Measurements from ENCODE around the gene CTDSPL. TPM values are rescaled to one million over a fixed set of nuclear protein-coding genes. Genes with fewer than 3 reads are reported as not detected.

The CTDSPL gene
- total RNA-seq, 2 donors from 2014 or later = 75.0 to 76.7 TPM

GRCh38 chr3:37853691-37854413 lies 7.8 kb upstream of the CTDSPL start:
- H3K9me3 ChIP-seq = no peaks in the 10 kb centered on the region
- H3K9ac ChIP-seq (ENCODE audit: low read depth in 2 of 2, low read length in 2 of 2) = no peak overlapping the region
- no peaks in the 10 kb centered on the region for H3K36me3 ChIP-seq
- no peaks in the 10 kb centered on the region for H3K27me3 ChIP-seq
- TF ChIP-seq CTCF (IDR thresholded peaks at IDR 0.05) = no peak
- intact Hi-C loops (cut with DNase I) = loop anchor here (2.0 kb wide), 1 partner anchor 113 kb away; no protein-coding TSS in a partner anchor
- H3K4me3 ChIP-seq = no peak overlapping the region
- peak; percentile 62 for DNase-seq
- H3K27ac ChIP-seq = no peak overlapping the region
- H3K4me1 ChIP-seq = no peaks in the 10 kb centered on the region

- H3K4me1 ChIP-seq = peaks cover 6% of the 10 kb centered on the region
- no peaks in the 10 kb centered on the region for H3K27me3 ChIP-seq
- no peaks in the 10 kb centered on the region for H3K9me3 ChIP-seq
- peak; percentile 95 for TF ChIP-seq CTCF (IDR thresholded peaks at IDR 0.05)
- DNase-seq = peak; percentile 87
- H3K36me3 ChIP-seq = no peaks in the 10 kb centered on the region
- intact Hi-C loops (cut with DNase I) = loop anchor here (2.0 kb wide), 1 partner anchor 111 kb away; no protein-coding TSS in a partner anchor
- H3K9ac ChIP-seq (ENCODE audit: low read depth in 2 of 2, low read length in 2 of 2) = no peak overlapping the region
- H3K27ac ChIP-seq = no peak overlapping the region
- no peak overlapping the region for H3K4me3 ChIP-seq
Observed at GRCh38 chr3:37855363-37855970, 6.2 kb upstream of the CTDSPL start.

GRCh38 chr3:37856381-37856780 lies 5.3 kb upstream of the CTDSPL start:
- no peak for DNase-seq
- intact Hi-C loops (cut with DNase I) = no loop called here
- no peak overlapping the region for H3K4me3 ChIP-seq
- no peaks in the 10 kb centered on the region for H3K27me3 ChIP-seq
- peaks cover 6% of the 10 kb centered on the region for H3K4me1 ChIP-seq
- H3K9me3 ChIP-seq = no peaks in the 10 kb centered on the region
- H3K36me3 ChIP-seq = no peaks in the 10 kb centered on the region
- no peak overlapping the region for H3K27ac ChIP-seq
- TF ChIP-seq CTCF (IDR thresholded peaks at IDR 0.05) = no peak
- no peak overlapping the region for H3K9ac ChIP-seq (ENCODE audit: low read depth in 2 of 2, low read length in 2 of 2)

GRCh38 chr3:37858742-37859141 lies 2.9 kb upstream of the CTDSPL start:
- intact Hi-C loops (cut with DNase I) = no loop called here
- Histone ChIP-seq H3K9me3 (no peaks in the 10 kb centered on the region), H3K9ac (ENCODE audit: low read depth in 2 of 2, low read length in 2 of 2) (no peak overlapping the region), H3K27ac (no peak overlapping the region), H3K27me3 (no peaks in the 10 kb centered on the region), H3K36me3 (no peaks in the 10 kb centered on the region), H3K4me3 (no peak overlapping the region), H3K4me1 (peaks cover 15% of the 10 kb centered on the region)
- TF ChIP-seq CTCF (IDR thresholded peaks at IDR 0.05) = no peak
- no peak for DNase-seq

- H3K4me3 ChIP-seq = no peak overlapping the region
- DNase-seq = no peak
- H3K27ac ChIP-seq = no peak overlapping the region
- H3K9ac ChIP-seq (ENCODE audit: low read depth in 2 of 2, low read length in 2 of 2) = no peak overlapping the region
- no peaks in the 10 kb centered on the region for H3K9me3 ChIP-seq
- TF ChIP-seq CTCF (IDR thresholded peaks at IDR 0.05) = no peak
- intact Hi-C loops (cut with DNase I) = no loop called here
- H3K4me1 ChIP-seq = peaks cover 19% of the 10 kb centered on the region
- no peaks in the 10 kb centered on the region for H3K36me3 ChIP-seq
- H3K27me3 ChIP-seq = no peaks in the 10 kb centered on the region
Observed at GRCh38 chr3:37859354-37859753, 2.3 kb upstream of the CTDSPL start.
